HG02840 (cell line): Measurements from ENCODE around the gene TRIP12.
"Not testable (repeated sequence)": the region's sequence is repeated elsewhere in the genome, so short reads cannot be mapped to it uniquely, and the experiment has no call there.

Experiments
- ATAC-seq: cut with Tn5 transposase; IDR thresholded peaks from one replicate; pipeline ENCODE4 v1.9.1; 2021; ENCODE audit warnings: mild to moderate bottlenecking, moderate library complexity, moderate number of reproducible peaks; ENCODE audit not compliant: unreplicated experiment, low FRiP score

The TRIP12 gene

DNA sequence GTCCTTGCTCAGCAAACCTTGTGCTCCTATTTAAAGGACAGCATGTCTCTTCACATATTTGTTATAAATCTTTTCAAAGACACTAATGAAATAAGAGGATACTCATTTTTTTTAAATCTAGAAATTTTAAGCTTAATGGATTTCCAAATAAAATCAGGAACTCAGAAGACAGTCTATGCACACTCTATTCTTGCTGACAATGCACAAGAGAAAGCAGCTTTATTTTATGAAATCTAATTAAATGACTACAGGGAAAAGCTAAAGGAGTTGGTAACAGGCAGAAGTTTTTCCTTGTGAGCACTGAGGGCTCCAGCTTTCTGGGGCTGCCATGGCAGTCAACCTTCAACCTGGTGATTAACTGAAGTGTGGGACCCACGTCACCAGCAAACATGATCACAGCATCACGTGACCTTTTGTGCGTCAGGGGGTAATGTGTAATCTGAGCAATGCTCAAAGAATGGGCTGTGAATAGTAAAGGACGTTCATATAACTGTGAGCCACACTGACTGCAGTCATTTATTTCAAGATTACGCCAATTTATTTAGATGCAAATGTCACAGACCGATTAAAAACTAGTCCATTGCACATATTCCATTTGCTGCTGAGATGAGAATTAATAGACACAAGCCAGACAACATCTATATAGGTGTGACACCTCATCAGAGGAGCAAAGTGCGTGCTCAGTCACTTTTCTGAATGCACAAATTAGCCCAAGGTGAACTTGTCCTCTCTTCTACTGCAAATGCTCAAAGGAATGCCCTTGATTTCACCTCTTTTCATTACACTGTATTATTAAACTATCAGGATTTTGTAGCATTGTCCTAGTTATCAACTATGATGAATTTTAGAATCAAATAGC lies 195.9 kb downstream of the TRIP12 start:
- ATAC-seq = no peak

GRCh38 chr2:229723192-229723591 lies 198.6 kb downstream of the TRIP12 start:
- ATAC-seq = not testable (repeated sequence)

DNA sequence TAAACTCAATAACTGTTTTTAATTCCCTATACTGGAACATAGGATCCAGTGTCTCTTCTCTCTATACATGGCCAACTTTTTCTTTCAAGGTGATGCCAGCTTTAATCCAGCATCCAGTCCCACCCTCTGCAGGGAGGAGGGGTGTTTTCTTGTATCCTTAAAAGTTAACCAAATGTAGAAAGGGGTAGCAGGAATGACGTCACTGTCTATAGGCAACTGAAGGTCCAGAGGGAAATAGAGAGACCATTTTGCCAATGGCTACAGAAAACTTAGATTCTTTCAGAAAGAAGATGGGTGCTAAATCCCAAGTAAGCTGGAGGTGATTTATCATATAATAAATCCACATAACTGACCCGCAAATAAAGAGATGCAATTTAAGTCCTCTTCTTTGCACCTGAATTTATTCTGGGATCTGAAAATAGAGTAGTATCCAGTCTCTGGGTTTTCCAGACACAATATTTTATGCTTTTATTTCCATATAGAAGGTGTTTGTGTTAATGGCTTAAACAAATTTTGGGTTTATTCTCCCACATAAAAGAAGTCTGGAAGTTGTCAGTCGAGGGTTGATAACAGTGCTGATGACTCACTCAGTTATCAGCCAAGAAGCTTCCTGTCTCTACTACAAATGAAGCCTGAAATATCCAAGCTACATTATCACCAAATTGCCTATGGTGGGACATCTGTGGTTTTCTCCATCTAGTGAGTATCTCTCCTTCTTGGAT lies 201.7 kb downstream of the TRIP12 start:
- no peak for ATAC-seq

DNA sequence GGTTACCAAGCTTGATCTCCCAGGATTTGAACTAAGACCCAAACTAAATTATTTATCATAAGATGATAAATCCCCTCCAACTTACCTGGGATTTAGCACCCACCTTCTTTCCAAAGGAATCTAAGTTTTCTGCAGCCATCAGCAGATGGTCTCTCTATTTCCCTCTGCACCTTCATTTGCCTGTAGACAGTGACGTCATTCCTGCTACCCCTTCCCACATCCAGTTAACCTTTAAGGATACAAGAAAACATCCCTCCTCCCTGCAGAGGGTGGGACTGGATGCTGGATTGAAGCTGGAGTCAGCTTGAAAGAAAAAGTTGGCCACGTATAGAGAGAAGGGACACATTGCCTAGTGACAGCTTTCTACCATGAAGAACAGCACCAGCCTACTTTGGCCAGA lies 203.8 kb downstream of the TRIP12 start:
- ATAC-seq = no peak

DNA sequence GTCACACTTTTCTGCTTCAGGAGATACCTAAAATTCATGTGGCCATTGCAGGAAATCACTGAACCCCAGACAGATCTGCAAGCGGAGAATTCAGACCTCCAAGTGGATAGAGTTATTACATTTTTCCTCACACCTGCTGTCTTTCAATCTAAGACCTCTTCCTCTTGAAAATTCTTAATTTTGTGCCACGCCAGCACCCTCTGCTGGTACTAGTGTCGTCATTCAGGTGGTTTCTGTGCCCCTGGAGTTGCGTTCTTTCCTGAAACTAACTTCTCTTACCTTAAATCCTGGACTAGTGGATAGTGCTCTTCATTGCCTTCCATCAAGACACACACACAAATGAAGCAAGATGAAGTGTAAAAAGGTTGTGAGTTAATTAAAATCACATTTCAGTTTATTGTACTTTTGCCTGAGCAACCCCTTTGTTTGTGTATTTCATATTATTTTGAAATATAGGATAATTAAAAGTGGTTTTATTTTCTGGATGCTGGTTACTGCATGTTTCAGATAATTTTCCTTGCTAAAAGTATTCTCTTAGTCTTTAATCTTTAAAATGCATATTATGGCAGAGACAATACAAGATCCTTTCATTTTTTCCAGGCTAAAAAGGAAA lies 205.8 kb downstream of the TRIP12 start:
- no peak for ATAC-seq

DNA sequence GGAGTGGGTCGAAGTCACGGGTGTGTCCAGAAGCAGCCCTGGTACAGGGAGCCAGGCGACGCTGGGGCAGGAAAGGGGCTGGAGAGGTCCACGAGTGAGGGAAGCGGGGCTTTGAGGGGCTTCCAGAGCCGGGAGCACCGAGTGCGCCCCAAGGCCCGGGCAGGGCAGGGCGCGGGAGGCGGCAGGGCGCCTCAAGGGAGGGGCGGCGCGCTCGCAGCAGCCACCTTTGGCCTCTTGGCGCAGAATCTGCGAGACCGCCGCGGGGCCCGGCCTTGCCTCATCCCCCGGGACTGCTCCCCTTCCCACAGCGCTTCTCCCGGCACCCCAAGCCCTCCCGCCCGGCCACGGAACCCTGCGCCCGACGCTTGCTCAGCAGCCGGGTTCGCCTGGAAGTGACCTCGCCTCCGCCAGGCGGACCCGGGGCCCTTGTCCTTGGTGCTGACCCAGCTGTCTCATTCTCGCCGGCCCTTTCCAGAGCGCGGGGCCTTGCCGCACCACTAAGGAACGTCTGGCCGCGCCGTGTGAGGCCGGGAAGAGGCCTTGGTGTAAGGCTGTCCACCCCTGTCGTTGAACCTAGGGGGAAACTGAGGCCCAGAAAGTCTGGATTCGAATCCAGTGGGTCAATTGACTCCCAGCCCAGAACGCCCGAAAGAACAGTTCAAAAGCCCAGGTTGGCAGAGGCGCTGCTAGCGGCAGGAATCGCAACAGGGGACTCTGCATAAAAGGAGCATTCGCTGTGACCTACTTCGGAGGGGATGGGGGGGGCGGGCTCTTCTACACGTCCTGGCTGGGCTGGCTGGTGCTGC lies 206.9 kb downstream of the TRIP12 start:
- peak; percentile 10 for ATAC-seq

DNA sequence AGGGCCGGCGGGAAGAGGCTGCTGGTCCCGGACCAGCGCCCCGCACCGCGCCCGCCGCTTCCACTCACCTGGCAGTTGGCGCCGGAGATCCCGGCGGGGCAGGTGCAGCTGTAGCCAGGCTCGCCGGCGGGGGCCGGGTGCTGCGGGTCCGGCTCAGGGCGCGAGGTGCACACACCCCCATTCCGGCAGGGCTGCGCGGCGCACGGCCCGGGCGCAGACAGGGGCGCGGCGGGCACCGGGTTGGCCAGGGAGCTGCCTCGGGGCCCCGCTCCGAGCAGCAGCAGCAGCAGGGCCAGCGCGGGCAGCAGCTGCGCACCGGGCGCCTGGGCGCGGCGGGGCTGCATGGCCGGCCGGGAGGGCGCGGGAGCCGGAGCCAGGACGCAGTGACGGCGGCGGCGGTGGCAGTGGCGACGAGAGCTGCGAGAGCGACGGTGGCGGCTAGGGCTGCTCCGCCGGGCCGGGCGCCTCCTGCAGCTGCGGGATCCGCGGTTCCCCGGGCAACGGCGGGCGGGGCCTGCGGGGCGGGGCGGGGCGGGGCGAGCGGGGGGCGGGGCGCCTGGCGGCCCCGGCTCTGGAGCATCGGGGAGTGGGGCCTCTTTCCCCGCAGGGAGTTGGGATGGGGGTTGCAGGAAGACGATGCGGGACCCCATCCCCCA lies 207.6 kb downstream of the TRIP12 start, which contains the start of gene DNER:
Gene DNER (minus strand): TSS at position 476 of the 656 bp plus-strand sequence. CDS start 132 bp downstream, at position 344.
- ATAC-seq = peak; percentile 62
